Endothelial cell of umbilical vein (primary cell): Measurements from ENCODE around the gene EIF4A2.

Experiments
- POLR2A ChIP-seq: IDR thresholded peaks from 2 replicates; pipeline ENCODE4 v1.6.1; 2012; ENCODE audit warnings: low read depth, mild to moderate bottlenecking, control low read depth, low read length
- TF ChIP-seq, protein P1 (sequence below), 2 donors: IDR thresholded peaks; 1 replicate in 1 of 2; 2 replicates in 1 of 2; pipeline ENCODE4 v1.5.1; 2011; ENCODE audit warnings: low read length in 2 of 2, mild to moderate bottlenecking in 2 of 2, moderate library complexity in 2 of 2, control low read depth in 1 of 2, inconsistent platforms in 1 of 2, low read depth in 1 of 2; ENCODE audit not compliant: insufficient read depth in 1 of 2; ENCODE audit errors: extremely low read depth in 1 of 2

DNA sequence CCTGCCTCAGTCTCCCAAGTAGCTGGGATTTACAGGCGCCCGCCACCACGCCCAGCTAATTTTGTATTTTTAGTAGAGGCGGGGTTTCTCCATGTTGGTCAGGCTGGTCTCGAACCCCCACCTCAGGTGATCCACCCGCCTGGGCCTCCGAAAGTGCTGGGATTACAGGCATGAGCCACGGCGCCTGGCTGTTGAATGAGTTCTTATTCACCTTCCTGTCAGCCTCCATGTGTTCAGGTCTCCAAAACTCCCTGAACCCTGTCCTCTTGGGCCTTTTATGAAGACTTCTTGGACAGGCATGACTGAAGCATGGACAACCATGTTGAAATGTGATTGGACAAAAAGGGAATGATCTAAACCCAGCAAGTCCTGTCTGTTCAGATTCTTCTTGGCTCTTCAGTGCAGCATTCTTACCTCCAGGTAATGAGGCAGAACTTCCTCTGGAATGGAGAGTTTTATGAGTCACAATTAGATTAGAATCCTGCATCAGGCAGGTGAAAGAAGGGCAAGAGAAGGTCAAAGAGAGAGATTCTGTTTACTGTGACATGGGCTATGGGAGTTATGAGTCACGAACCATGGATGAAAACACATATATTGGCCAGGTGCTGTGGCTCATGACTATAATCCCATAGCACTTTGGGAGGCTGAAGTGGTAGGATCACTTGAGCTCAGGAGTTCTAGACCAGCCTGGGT lies 23.1 kb upstream of the EIF4A2 start:
- no peak for TF ChIP-seq POLR2A
- TF ChIP-seq, protein P1, sequence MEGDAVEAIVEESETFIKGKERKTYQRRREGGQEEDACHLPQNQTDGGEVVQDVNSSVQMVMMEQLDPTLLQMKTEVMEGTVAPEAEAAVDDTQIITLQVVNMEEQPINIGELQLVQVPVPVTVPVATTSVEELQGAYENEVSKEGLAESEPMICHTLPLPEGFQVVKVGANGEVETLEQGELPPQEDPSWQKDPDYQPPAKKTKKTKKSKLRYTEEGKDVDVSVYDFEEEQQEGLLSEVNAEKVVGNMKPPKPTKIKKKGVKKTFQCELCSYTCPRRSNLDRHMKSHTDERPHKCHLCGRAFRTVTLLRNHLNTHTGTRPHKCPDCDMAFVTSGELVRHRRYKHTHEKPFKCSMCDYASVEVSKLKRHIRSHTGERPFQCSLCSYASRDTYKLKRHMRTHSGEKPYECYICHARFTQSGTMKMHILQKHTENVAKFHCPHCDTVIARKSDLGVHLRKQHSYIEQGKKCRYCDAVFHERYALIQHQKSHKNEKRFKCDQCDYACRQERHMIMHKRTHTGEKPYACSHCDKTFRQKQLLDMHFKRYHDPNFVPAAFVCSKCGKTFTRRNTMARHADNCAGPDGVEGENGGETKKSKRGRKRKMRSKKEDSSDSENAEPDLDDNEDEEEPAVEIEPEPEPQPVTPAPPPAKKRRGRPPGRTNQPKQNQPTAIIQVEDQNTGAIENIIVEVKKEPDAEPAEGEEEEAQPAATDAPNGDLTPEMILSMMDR (IDR thresholded peaks at IDR 0.05; ENCODE audit: extremely low read depth in 1 of 2, insufficient read depth in 1 of 2, low read depth in 1 of 2, low read length in 2 of 2) = no peak
